ENCODE data around the gene KCNIP4.

DNA sequence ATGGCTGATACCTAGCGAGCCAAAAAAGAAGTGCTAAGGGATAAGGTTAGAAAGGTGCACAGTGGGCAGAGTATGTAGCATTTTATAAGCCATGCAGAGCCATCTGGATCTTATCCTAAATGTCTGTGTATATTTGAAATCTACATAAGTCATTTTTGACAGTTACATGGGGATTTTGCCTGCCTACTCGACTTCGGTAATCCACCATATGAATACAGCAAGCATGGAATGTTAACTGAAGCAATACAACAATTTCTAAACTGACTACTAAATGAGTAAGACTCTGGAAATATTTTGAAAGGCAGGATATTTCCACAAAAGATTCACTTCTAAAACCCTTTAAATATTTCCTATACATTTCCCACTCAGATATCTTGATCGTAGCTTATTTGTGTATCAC lies 122.5 kb downstream of the KCNIP4 start:
- TF ChIP-seq, protein P1, sequence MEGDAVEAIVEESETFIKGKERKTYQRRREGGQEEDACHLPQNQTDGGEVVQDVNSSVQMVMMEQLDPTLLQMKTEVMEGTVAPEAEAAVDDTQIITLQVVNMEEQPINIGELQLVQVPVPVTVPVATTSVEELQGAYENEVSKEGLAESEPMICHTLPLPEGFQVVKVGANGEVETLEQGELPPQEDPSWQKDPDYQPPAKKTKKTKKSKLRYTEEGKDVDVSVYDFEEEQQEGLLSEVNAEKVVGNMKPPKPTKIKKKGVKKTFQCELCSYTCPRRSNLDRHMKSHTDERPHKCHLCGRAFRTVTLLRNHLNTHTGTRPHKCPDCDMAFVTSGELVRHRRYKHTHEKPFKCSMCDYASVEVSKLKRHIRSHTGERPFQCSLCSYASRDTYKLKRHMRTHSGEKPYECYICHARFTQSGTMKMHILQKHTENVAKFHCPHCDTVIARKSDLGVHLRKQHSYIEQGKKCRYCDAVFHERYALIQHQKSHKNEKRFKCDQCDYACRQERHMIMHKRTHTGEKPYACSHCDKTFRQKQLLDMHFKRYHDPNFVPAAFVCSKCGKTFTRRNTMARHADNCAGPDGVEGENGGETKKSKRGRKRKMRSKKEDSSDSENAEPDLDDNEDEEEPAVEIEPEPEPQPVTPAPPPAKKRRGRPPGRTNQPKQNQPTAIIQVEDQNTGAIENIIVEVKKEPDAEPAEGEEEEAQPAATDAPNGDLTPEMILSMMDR (conservative IDR thresholded peaks at IDR 0.05) = no peak
- no peak for TF ChIP-seq EZH2 (IDR thresholded peaks at IDR 0.05; ENCODE audit: low read depth)
